KMS-11 (cell line): ENCODE results near the gene DMD.

ENCODE experiments used
- H2AFZ ChIP-seq: fragments of 200-600 bp; sonication (generic); 2 replicates; pipeline ENCODE4 v1.6.1; 2016; ENCODE audit warnings: antibody characterized with exemption, mixed run types, low read depth
- H3K27ac ChIP-seq: fragments of 200-600 bp; sonication (generic); 2 replicates; pipeline ENCODE4 v1.6.1; 2016; ENCODE audit warnings: mild to moderate bottlenecking, mixed run types
- H3K27me3 ChIP-seq: fragments of 200-600 bp; sonication (generic); 2 replicates; pipeline ENCODE4 v1.6.1; 2017; ENCODE audit warnings: mild to moderate bottlenecking, low read depth, mixed run types, moderate library complexity; ENCODE audit not compliant: insufficient read depth
- H3K36me3 ChIP-seq: fragments of 200-600 bp; sonication (generic); 2 replicates; pipeline ENCODE4 v1.6.1; 2017; ENCODE audit warnings: mild to moderate bottlenecking, mixed run types; ENCODE audit not compliant: insufficient read depth
- H3K4me1 ChIP-seq: fragments of 200-600 bp; sonication (generic); 2 replicates; pipeline ENCODE4 v1.6.1; 2016; ENCODE audit warnings: mild to moderate bottlenecking, low read depth, mixed run types; ENCODE audit not compliant: poor library complexity, severe bottlenecking
- H3K4me2 ChIP-seq: fragments of 200-600 bp; sonication (generic); 2 replicates; pipeline ENCODE4 v1.7.0; 2016; ENCODE audit warnings: mild to moderate bottlenecking, mixed run types
- H3K4me3 ChIP-seq: fragments of 200-600 bp; sonication (generic); IDR thresholded peaks from 2 replicates; pipeline ENCODE4 v1.6.1; 2017; ENCODE audit warnings: low read depth, low read length, mixed read lengths; ENCODE audit not compliant: insufficient read depth
- H3K79me2 ChIP-seq: fragments of 200-600 bp; sonication (generic); 2 replicates; pipeline ENCODE4 v1.6.1; 2016; ENCODE audit warnings: low read depth, mixed run types; ENCODE audit not compliant: insufficient read depth
- H3K9ac ChIP-seq: fragments of 200-600 bp; sonication (generic); 2 replicates; pipeline ENCODE4 v1.6.1; 2016; ENCODE audit warnings: mild to moderate bottlenecking, mixed run types
- H4K20me1 ChIP-seq: fragments of 200-600 bp; sonication (generic); 2 replicates; pipeline ENCODE4 v1.6.1; 2016; ENCODE audit warnings: mild to moderate bottlenecking, mixed run types; ENCODE audit not compliant: insufficient read depth
- CTCF ChIP-seq: fragments of 200-600 bp; sonication (generic); conservative IDR thresholded peaks from 2 replicates; pipeline ENCODE4 v1.6.1; 2017; ENCODE audit warnings: low read depth, mild to moderate bottlenecking, antibody characterized with exemption, low read length, moderate library complexity, mixed read lengths

The DMD gene

GRCh38 chrX:31837445-31838049 is 1373.8 kb downstream of the DMD start:
- Histone ChIP-seq H4K20me1 (no peaks in the 10 kb centered on the region), H3K4me1 (no peaks in the 10 kb centered on the region), H3K27me3 (no peaks in the 10 kb centered on the region), H2AFZ (no peak overlapping the region), H3K9ac (no peak overlapping the region), H3K36me3 (no peaks in the 10 kb centered on the region), H3K4me3 (no peak overlapping the region), H3K27ac (no peak overlapping the region), H3K79me2 (no peaks in the 10 kb centered on the region), H3K4me2 (no peak overlapping the region)
- no peak for TF ChIP-seq CTCF

GRCh38 chrX:31836479-31836878 is 1374.9 kb downstream of the DMD start:
- Histone ChIP-seq H3K36me3 (no peaks in the 10 kb centered on the region), H3K4me1 (no peaks in the 10 kb centered on the region), H3K4me2 (no peak overlapping the region), H3K4me3 (no peak overlapping the region), H3K27me3 (no peaks in the 10 kb centered on the region), H3K79me2 (no peaks in the 10 kb centered on the region), H2AFZ (no peak overlapping the region), H3K9ac (no peak overlapping the region), H4K20me1 (no peaks in the 10 kb centered on the region), H3K27ac (no peak overlapping the region)
- no peak for TF ChIP-seq CTCF

GRCh38 chrX:31832263-31832662 is 1379.1 kb downstream of the DMD start:
- H3K4me3 ChIP-seq, result no peak overlapping the region
- TF ChIP-seq CTCF, result no peak
- H4K20me1 ChIP-seq, result no peaks in the 10 kb centered on the region
- no peaks in the 10 kb centered on the region for H3K4me1 ChIP-seq
- no peak overlapping the region for H2AFZ ChIP-seq
- H3K27me3 ChIP-seq, result no peaks in the 10 kb centered on the region
- H3K4me2 ChIP-seq, result no peak overlapping the region
- H3K27ac ChIP-seq, result no peak overlapping the region
- no peaks in the 10 kb centered on the region for H3K36me3 ChIP-seq
- H3K79me2 ChIP-seq, result no peaks in the 10 kb centered on the region
- H3K9ac ChIP-seq, result no peak overlapping the region

- Histone ChIP-seq H3K79me2 (no peaks in the 10 kb centered on the region), H3K9ac (no peak overlapping the region), H3K36me3 (no peaks in the 10 kb centered on the region), H3K27ac (no peak overlapping the region), H3K4me2 (no peak overlapping the region), H3K4me1 (no peaks in the 10 kb centered on the region), H2AFZ (no peak overlapping the region), H3K27me3 (no peaks in the 10 kb centered on the region), H4K20me1 (no peaks in the 10 kb centered on the region), H3K4me3 (no peak overlapping the region)
- TF ChIP-seq CTCF, result no peak
Observed at GRCh38 chrX:31820430-31821210, 1390.7 kb downstream of the DMD start.
